GM19397 (cell line): ENCODE results near the gene ABHD2.
A peak's percentile ranks its signal among the peaks of the same experiment; 100 is the strongest.
"Not testable (repeated sequence)": the region's sequence is repeated elsewhere in the genome, so short reads cannot be mapped to it uniquely, and the experiment has no call there.

Experiments
- ATAC-seq: cut with Tn5 transposase; IDR thresholded peaks from one replicate; pipeline ENCODE4 v1.9.1; 2021; ENCODE audit warnings: mild to moderate bottlenecking, moderate library complexity; ENCODE audit not compliant: unreplicated experiment

The ABHD2 gene

DNA sequence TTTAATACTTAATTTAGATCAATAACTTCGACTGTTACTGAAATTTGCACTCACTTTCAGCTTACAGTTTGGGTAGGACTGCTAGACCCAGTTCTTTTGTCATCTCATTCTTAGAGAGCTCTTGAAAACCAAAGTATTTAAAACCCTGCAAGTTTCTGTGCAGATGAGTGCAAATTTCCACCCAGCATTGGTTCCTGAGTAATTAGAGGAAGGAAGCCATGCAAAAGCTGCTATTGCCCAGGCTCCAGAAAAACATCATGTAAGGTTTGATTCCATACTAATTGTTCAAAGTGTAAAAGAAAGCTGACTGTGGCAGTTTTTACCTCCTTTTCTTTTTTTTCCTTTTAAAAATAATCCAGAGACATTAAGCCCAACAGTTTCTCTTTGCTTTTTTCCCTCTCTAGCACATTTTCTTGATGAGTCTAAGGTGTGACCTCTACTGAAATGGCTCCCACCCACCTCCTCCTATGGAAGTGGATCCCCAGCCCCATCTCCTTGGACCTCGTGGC, 30.3 kb downstream of the ABHD2 start:
- ATAC-seq = no peak

DNA sequence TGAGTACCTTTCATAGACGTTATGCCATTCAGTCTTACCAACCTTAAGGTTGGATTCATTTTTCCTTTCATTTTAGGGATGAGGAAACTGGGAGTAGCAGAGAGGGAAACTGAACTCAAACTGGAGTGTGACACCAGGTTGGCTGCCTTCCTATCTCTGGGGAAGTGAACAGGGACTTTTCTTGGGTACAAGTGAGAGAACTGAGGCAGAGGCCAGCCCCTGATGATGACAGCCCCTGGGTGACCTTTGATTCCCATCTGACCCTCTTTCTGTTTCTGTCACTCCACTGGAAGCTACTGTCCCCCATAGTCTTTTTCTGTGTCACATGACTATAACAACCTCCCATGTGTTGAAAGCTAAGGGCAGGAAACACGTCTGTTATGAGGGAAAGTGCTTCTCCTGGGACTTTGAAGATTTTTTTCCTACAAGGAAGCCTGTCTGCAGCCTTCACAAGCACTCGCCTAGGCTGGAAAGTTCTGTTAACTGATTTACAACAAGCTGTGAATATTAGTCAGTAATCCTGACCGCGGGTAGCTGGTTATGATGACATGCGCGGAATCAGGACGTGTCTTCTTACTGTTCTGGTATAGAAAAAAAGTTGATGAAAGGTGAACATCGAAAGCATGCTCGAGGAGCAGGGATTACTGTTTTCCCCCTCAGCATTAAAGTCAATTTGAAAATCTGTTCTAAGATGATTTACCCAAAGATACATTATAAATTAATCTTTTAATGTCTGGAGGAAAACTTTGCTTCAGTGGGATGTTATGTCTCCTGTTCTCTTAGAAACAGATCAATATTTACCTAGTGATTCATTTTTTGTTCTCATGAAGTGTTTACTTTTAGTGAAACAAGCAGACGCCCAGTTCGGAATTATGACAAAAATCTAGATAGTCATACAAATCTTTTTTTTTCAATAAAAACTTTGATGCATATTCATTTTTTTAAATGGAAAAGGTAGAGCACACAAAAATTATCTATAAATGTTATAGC, 31.5 kb downstream of the ABHD2 start:
- ATAC-seq = no peak

DNA sequence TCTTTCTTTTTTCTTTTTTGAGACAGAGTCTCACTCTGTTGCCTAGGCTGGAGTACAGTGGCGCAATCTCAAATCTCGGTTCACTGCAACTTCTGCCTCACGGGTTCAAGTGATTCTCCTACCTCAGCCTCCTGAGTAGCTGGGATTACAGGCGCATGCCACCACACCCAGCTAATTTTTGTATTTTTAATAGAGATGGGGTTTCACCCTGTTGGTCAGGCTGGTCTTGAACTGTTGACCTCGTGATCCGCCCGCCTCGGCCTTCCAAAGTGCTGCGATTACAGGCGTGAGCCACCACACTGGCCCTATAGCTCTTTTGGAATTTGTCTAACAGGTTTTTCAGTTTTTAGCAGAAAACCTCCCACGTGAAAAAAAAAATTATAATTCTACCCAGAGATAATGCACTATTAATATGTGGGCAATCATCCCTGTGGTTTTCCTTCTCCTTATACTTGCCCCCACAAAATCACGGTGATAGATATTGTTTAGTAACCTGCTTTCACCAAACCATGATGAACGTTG, 32.3 kb downstream of the ABHD2 start:
- ATAC-seq = not testable (repeated sequence)

DNA sequence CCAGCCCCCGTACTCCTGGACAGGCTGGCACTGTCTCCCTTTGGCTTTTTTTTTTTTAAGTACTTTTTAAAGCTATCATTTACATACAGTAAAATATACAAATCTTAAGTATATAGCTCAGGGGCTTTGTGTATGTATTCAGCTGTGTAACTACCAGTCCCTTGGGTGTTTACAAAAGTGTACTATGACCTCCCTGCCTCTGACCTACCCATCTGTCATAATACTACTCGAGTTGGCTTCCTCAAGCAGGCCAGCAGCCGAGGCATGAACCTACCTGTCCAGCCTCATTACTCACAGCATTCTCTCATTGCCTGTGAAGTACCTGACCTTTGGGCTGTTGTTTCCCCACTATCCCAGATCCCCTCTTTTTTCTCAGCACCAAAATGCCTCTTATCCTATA, 33.2 kb downstream of the ABHD2 start:
- ATAC-seq = no peak

DNA sequence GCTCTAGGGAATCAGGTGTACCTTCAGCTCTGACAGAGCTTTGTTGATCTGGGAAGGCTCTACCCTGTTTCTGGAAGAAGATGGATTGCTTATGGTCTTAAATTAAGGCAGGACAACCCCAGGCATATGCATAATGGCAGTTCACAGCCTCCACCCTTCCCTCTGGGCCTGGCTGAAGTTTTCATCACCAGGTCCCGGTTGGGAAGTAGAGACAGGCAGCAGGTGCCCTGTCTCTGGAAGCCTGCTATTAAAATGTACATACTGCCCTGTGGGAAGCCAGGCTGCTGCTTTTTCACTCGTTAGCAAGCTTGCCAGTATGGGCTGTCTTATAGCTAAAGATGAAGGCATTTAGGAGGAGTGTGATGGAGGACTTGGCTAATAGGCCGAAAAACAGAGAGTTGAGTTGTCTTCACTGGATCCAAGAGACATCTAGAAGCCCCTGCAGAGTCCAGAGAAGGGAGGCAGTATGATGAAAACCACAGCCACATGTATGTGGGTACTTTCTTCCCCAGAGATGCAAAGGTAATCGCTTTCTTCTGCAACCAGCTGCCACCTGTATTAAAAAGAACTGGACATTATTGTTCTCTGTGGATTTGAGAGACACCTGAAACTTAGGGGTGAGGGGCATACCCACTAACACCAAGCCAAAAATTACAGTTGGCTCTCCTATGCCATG, 34.4 kb downstream of the ABHD2 start:
- ATAC-seq = no peak

DNA sequence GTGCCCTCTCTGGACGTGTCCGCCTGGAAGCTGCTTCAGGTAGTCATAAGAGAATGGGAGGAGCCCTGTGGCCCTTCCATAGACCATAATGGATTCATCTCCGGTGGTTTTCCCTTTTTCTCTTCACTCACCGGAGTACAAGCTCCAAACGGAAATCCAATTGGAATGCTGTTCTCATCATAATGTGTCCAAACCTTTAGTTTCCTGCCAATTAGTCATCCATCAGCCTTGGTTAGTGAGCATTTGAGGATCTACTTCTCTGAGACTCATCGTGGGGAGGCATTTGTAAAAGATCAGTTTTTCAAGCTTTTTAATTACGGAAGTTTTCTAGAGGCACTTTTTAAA, 34.9 kb downstream of the ABHD2 start:
- ATAC-seq = no peak

- ATAC-seq = no peak
Measured at GRCh38 chr15:89125088-89125826, 37.0 kb downstream of the ABHD2 start.

DNA sequence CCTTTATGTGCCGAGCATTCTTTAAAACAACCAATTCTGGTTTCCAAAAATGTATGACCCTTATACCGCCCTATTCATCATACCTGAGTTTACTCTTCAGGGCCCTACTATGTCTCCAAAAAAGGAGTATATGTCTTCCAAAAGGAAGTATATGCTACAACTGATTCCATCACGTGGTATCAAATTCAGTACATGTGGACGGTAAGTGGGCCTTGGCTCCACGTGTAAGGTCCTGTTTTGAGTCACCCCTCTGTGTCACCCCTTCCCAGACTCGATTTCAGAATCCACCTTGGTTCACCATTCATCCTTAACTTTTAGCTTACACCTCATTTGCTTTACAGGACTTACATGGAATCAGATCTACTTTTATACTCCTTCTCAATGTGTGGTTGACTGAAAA, 37.8 kb downstream of the ABHD2 start:
- ATAC-seq = no peak

GRCh38 chr15:89127054-89127702, 38.9 kb downstream of the ABHD2 start:
- no peak for ATAC-seq

GRCh38 chr15:89128320-89129122, 40.3 kb downstream of the ABHD2 start:
- no peak for ATAC-seq

DNA sequence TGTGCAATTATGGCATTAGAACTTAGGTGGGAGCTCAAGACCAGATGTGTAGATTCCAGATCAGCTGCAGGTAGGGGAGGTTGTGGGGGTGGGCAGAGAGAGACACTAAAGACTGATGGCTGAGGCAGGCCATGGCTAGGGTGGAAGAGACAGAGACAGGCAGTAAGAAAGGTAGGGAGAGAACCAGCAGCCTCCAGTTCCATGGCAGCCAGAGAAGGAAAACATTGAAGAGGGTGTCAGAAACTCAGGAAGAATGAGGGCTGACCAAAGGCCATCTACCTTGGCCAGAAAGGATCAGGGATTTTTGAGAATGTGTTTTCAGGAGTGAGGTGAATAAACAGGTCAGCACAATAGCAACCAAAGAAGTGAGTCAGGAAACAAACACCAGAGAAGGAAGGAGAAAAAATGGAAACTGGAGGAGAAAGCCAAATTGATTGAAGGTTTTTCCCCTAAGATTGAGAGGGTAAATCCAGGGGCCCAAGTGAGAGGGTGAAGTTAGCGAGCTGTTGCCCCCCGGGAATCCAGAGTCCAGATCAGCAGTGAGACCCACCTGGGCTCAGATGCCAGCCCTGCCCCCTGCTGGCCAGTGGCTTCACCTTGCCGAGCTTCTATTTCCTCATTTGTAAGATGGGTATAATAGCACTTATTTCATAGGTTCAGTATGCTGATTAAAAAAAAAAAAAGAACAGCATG, 41.0 kb downstream of the ABHD2 start:
- ATAC-seq = no peak

DNA sequence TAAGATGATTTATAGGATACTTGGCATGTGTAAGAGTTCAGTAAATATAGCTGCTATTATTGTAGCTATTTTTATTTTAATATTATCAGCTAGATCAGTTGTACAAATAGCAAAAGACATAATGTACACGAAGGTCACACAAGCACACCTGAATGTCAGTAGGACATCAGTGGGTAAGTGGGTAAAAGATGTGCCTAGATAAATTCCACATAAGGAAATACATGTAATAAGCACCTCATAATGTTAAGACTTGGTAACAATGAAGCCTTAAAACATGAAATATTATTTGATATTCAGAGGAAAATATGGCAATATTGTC, 41.5 kb downstream of the ABHD2 start:
- no peak for ATAC-seq

GRCh38 chr15:89130201-89130600, 41.9 kb downstream of the ABHD2 start:
- ATAC-seq = peak; percentile 86

GRCh38 chr15:89131731-89132130, 43.5 kb downstream of the ABHD2 start:
- no peak for ATAC-seq

DNA sequence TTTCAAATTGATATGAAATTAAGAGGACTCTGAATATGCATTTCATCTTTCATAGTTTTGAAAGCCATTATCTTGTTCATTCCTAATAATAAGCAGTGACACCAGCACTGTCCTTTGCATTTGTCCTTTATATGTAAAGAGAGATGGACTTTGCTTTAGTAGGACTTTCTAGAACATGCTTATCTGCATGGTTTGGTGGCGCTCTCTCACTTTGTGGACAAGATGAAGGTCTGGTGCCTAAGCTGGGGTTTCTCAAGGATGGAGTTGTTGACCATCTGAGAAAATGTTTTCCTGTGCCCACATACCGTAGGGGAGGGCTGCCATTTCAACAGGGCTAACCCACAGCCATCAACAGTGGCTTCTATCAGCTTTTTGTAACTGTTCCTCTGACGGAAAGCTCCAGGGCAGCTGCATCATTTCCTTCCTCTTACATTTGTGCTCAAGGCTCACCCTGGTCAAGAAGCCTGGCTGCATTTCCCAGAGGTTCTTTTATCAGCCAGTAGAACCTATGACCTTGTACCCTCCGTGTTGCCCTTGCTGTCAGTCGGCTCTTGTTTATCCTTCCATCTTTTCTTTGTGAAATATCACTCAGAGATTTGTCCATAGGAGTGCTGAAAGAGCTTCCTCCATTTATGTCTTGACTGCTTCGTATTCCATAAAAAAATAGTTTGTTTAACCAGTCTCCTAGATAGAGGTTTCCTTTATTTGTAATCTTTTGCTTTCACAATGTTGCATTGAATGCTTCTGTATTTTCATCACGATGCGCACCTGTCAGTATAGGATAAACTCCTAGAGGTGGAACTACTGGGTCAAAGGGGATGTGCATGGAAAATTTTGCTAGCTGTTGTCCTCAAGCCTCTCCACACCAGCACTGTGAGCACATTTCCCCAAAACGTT, 44.6 kb downstream of the ABHD2 start:
- ATAC-seq = no peak

DNA sequence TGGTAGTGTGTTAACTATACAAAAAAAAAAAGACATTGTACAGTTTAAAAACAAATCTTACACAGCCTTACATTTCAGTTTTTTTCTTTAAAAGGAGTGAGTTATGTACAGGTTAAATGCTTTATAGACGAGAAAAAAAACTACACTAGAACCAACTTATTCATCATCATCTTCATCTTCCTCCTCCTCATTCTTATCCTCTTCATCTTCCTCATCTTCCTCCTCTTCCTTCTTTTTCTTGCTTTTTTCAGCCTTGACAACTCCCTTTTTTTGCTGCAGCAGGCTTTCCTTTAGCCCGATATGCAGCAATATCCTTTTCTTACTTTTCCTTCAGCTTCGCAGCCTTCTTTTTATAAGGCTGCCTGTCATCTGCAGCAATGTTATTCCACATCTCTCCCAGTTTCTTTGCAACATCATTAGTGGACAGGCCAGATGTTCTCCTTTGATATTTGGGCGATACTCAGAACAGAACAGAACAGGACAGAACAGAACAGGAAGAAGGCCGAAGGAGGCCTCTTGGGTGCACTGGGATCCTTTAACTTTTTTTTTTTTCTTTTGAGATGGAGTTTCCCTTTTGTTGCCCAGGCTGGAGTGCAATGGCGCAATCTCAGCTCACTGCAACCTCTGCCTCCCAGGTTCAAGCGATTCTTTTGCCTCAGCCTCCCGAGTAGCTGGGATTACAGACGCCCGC, 47.3 kb downstream of the ABHD2 start:
- not testable (repeated sequence) for ATAC-seq

DNA sequence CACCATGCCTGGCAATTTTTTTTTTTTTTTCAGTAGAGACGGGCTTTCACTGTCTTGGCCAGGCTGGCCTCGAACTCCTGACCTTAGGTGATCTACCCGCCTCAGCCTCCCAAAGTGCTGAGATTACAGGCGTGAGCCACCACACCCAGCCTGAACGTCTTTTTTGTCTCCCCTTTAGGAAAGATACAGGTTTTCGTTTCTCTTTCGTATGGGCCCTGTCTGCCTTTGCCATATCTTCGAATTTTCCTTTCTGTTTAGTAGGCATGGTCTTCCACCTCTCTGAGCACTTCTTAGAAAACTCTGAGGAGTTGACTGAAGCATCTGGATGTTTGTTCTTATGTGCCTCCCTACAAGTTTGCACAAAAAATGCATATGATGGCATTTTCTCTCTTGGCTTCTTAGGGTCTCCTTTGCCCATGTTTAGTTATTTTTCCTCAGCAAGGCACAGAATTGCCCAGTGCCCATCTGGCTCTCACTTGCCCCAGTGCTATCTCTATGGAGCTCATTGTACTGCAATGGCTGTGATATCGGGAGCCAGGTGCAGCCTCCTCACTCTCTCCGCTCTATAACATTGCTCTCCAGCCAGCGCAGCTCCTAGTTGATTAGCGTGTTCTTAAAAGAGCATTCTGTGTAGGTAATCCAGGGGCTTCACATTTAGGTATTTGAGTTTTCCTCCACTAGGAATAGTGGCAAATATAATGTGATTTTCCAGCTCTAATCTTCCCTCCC, 48.0 kb downstream of the ABHD2 start:
- no peak for ATAC-seq
